Glomerular visceral epithelial cell (primary cell): ENCODE measurements around the gene DYNC1H1.

ENCODE experiments used
- DNase-seq: peaks from one replicate; pipeline ENCODE4 v3.0.0-alpha.2; 2016; ENCODE audit errors: extremely low spot score

The DYNC1H1 gene

GRCh38 chr14:101964297-101965180 lies at the start of gene DYNC1H1:
DYNC1H1 (plus strand) TSS chr14:101964573; CDS start chr14:101964692, 119 bp downstream.
- DNase-seq, result peak; percentile 94

- DNase-seq, result no peak
Observed at GRCh38 chr14:101915871-101916815, 48.2 kb upstream of the DYNC1H1 start.

- DNase-seq, result no peak
Observed at GRCh38 chr14:101916816-101917412, 47.5 kb upstream of the DYNC1H1 start.

GRCh38 chr14:101917413-101918017 lies 46.9 kb upstream of the DYNC1H1 start:
- no peak for DNase-seq

- DNase-seq, result no peak
Observed at GRCh38 chr14:101918065-101918989, 46.0 kb upstream of the DYNC1H1 start.

- DNase-seq, result no peak
Observed at GRCh38 chr14:101920271-101920670, 44.1 kb upstream of the DYNC1H1 start.

- DNase-seq, result no peak
Observed at GRCh38 chr14:101922866-101923265, 41.5 kb upstream of the DYNC1H1 start.

- no peak for DNase-seq
Observed at GRCh38 chr14:101925152-101925551, 39.2 kb upstream of the DYNC1H1 start.

- DNase-seq, result no peak
Observed at GRCh38 chr14:101926085-101926484, 38.3 kb upstream of the DYNC1H1 start.

GRCh38 chr14:101926620-101927019 lies 37.8 kb upstream of the DYNC1H1 start:
- no peak for DNase-seq

GRCh38 chr14:101927859-101928258 lies 36.5 kb upstream of the DYNC1H1 start:
- no peak for DNase-seq

GRCh38 chr14:101928415-101928841 lies 35.9 kb upstream of the DYNC1H1 start:
- DNase-seq, result no peak

- DNase-seq, result no peak
Observed at GRCh38 chr14:101929096-101929495, 35.3 kb upstream of the DYNC1H1 start.

- DNase-seq, result no peak
Observed at GRCh38 chr14:101929946-101930345, 34.4 kb upstream of the DYNC1H1 start.

GRCh38 chr14:101932673-101933072 lies 31.7 kb upstream of the DYNC1H1 start:
- DNase-seq, result no peak

GRCh38 chr14:101933209-101933608 lies 31.2 kb upstream of the DYNC1H1 start:
- DNase-seq, result no peak

GRCh38 chr14:101934601-101935150 lies 29.7 kb upstream of the DYNC1H1 start:
- DNase-seq, result no peak

- DNase-seq, result no peak
Observed at GRCh38 chr14:101937926-101938767, 26.2 kb upstream of the DYNC1H1 start.

- DNase-seq, result no peak
Observed at GRCh38 chr14:101939646-101940170, 24.7 kb upstream of the DYNC1H1 start.
